HepG2 (cell line): ENCODE data around the gene CCDC57. TPM values are rescaled to one million over a fixed set of nuclear protein-coding genes. Genes with fewer than 3 reads are reported as not detected.

Experiments used
- BCL6 ChIP-seq: IDR thresholded peaks from 2 replicates; pipeline ENCODE4 v1.6.1; 2016; ENCODE audit warnings: missing genetic modification reagents, missing compliant biosample characterization
- CENPT ChIP-seq: sonication (generic); formaldehyde crosslinking; IDR thresholded peaks from 2 replicates; pipeline ENCODE4 v1.8.0; 2022; ENCODE audit warnings: low read depth, mild to moderate bottlenecking, moderate library complexity, missing genetic modification reagents
- HNRNPL ChIP-seq: fragments of 200-400 bp; formaldehyde crosslinking; IDR thresholded peaks from 2 replicates; pipeline ENCODE4 v1.6.1; 2017; ENCODE audit warnings: mild to moderate bottlenecking, low read depth, low read length
- KDM5A ChIP-seq: fragments of 200-600 bp; sonication (generic); IDR thresholded peaks from 2 replicates; pipeline ENCODE4 v1.7.0; 2018; ENCODE audit warnings: antibody characterized with exemption, mild to moderate bottlenecking, low read length, borderline replicate concordance
- KDM6A ChIP-seq: IDR thresholded peaks from 2 replicates; pipeline ENCODE4 v1.6.1; 2016; ENCODE audit warnings: low read depth
- MBNL3 ChIP-seq: fragments of 250-450 bp; sonication (Bioruptor Pico); conservative IDR thresholded peaks from 2 replicates; pipeline ENCODE4 v1.8.0; 2022; ENCODE audit warnings: mild to moderate bottlenecking, inconsistent platforms
- MIER2 ChIP-seq: IDR thresholded peaks from 2 replicates; pipeline ENCODE4 v1.6.1; 2016; ENCODE audit warnings: missing biosample characterization, missing genetic modification reagents
- PPARG ChIP-seq: conservative IDR thresholded peaks from 2 replicates; pipeline ENCODE4 v1.6.1; 2016; ENCODE audit warnings: missing biosample characterization, missing genetic modification reagents
- SAFB2 ChIP-seq: sonication (generic); formaldehyde crosslinking; IDR thresholded peaks from 2 replicates; pipeline ENCODE4 v1.5.1; 2020; ENCODE audit warnings: missing genetic modification reagents, low read depth, mild to moderate bottlenecking, borderline replicate concordance
- ZNF562 ChIP-seq: sonication (generic); formaldehyde crosslinking; IDR thresholded peaks from 2 replicates; pipeline ENCODE4 v1.8.0; 2022; ENCODE audit warnings: missing genetic modification reagents, borderline replicate concordance
- ZNF616 ChIP-seq: sonication (generic); formaldehyde crosslinking; IDR thresholded peaks from 2 replicates; pipeline ENCODE4 v1.5.0; 2020; ENCODE audit warnings: low read depth, mild to moderate bottlenecking, missing genetic modification reagents
- ZNF660 ChIP-seq: sonication (generic); formaldehyde crosslinking; IDR thresholded peaks from 2 replicates; pipeline ENCODE4 v1.5.1; 2020; ENCODE audit warnings: mild to moderate bottlenecking, low read depth, missing genetic modification reagents, borderline replicate concordance
- ZNF7 ChIP-seq: IDR thresholded peaks from 2 replicates; pipeline ENCODE4 v1.6.1; 2016; ENCODE audit warnings: missing biosample characterization, missing genetic modification reagents
- polyA plus RNA-seq, 8 experiments: library from polyadenylated mRNA; depleted of rRNA in 3 of 8; stranded (reverse) in 7 of 8; unstranded in 1 of 8; fragments of >200 nt; fragmentation: Illumina TruSeq in 4 of 8; extraction: Trizol in 4 of 8; gene quantifications; 2 replicates each; pipeline versions ENCODE4 v1.2.1 to v1.2.3, GENCODE V29; 2011 to 2016; ENCODE audit warnings: low read depth in 4 of 8, missing spikeins in 1 of 8, mixed read lengths in 1 of 8; ENCODE audit not compliant: insufficient read depth in 1 of 8
- total RNA-seq, 5 experiments: library from RNA; depleted of rRNA; stranded (reverse); fragments of >200 nt; fragmentation: Illumina TruSeq; extraction: Trizol; gene quantifications; 2 replicates each; pipeline ENCODE4 v1.2.3, GENCODE V29; 2016; ENCODE audit warnings: low read depth in 1 of 5
- TF ChIP-seq, protein P1 (sequence below): sonication (generic); formaldehyde crosslinking; IDR thresholded peaks from 2 replicates; pipeline ENCODE4 v1.4.0; 2020; ENCODE audit warnings: mild to moderate bottlenecking, missing genetic modification reagents, borderline replicate concordance
- TF ChIP-seq, protein P2 (sequence below): sonication (generic); formaldehyde crosslinking; IDR thresholded peaks from 2 replicates; pipeline ENCODE4 v1.8.1; 2023; ENCODE audit warnings: missing genetic modification reagents, inconsistent platforms, borderline replicate concordance
- TF ChIP-seq, protein P3 (sequence below): sonication (generic); formaldehyde crosslinking; IDR thresholded peaks from 2 replicates; pipeline ENCODE4 v1.9.0; 2021; ENCODE audit warnings: missing genetic modification reagents, mild to moderate bottlenecking, borderline replicate concordance
- TF ChIP-seq, protein P4 (sequence below): fragments of 450-650 bp; IDR thresholded peaks from 2 replicates; pipeline ENCODE4 v1.6.1; 2016
- TF ChIP-seq, protein P5 (sequence below): sonication (generic); formaldehyde crosslinking; IDR thresholded peaks from 2 replicates; pipeline ENCODE4 v1.4.0; 2020; ENCODE audit warnings: missing genetic modification reagents

Gene CCDC57
- total and polyA plus RNA-seq, 2 of the 13 experiments (the other 11 are each of a cell fraction or from before 2014, with no cell fraction given) = 59.3 to 59.9 TPM

DNA sequence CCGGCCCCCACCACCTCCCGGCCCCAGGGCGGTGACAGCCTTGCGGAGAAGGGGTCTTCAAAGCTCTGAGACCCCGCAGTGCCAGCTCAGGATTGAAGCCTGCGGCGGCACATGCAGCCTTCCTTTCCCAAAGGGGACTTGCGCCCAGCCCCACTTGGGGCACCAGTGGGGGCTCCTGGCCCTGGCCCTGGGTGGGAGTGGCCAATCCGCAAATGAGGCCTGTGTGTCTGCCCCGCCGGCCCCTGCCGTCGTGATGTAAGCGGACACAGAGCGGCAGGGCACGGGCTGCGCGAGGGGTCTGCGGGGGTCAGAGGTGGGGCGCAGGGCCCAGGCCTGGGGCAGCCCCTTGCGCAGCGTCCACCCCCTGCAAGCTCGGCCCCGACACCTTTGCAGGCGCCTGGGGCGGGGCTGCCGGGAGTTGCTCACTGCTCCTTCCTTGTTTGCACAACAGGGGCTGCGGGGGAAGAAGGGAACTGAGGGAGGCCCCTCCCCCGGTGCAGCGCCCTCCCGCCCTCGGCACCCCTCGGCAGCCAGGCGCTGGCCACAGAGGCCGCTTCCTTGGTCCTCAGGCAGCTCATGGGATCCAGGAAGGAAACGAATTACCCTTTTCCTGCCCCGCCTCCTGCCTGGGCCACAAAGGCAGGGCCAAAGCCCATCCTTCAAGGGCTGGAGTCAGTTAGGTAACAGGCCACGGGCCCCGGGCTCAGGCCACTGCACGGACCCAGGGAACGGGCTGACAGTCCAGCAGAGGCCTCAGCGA lies 19.1 kb upstream of the CCDC57 start (continued):
- TF ChIP-seq, protein P1, sequence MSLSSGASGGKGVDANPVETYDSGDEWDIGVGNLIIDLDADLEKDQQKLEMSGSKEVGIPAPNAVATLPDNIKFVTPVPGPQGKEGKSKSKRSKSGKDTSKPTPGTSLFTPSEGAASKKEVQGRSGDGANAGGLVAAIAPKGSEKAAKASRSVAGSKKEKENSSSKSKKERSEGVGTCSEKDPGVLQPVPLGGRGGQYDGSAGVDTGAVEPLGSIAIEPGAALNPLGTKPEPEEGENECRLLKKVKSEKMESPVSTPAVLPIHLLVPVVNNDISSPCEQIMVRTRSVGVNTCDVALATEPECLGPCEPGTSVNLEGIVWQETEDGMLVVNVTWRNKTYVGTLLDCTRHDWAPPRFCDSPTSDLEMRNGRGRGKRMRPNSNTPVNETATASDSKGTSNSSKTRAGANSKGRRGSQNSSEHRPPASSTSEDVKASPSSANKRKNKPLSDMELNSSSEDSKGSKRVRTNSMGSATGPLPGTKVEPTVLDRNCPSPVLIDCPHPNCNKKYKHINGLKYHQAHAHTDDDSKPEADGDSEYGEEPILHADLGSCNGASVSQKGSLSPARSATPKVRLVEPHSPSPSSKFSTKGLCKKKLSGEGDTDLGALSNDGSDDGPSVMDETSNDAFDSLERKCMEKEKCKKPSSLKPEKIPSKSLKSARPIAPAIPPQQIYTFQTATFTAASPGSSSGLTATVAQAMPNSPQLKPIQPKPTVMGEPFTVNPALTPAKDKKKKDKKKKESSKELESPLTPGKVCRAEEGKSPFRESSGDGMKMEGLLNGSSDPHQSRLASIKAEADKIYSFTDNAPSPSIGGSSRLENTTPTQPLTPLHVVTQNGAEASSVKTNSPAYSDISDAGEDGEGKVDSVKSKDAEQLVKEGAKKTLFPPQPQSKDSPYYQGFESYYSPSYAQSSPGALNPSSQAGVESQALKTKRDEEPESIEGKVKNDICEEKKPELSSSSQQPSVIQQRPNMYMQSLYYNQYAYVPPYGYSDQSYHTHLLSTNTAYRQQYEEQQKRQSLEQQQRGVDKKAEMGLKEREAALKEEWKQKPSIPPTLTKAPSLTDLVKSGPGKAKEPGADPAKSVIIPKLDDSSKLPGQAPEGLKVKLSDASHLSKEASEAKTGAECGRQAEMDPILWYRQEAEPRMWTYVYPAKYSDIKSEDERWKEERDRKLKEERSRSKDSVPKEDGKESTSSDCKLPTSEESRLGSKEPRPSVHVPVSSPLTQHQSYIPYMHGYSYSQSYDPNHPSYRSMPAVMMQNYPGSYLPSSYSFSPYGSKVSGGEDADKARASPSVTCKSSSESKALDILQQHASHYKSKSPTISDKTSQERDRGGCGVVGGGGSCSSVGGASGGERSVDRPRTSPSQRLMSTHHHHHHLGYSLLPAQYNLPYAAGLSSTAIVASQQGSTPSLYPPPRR (CRISPR knock-in tag) = peak; percentile 89
- TF ChIP-seq, protein P2, sequence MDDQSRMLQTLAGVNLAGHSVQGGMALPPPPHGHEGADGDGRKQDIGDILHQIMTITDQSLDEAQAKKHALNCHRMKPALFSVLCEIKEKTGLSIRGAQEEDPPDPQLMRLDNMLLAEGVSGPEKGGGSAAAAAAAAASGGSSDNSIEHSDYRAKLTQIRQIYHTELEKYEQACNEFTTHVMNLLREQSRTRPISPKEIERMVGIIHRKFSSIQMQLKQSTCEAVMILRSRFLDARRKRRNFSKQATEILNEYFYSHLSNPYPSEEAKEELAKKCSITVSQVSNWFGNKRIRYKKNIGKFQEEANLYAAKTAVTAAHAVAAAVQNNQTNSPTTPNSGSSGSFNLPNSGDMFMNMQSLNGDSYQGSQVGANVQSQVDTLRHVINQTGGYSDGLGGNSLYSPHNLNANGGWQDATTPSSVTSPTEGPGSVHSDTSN (CRISPR knock-in tag) = no peak
- TF ChIP-seq, protein P3, sequence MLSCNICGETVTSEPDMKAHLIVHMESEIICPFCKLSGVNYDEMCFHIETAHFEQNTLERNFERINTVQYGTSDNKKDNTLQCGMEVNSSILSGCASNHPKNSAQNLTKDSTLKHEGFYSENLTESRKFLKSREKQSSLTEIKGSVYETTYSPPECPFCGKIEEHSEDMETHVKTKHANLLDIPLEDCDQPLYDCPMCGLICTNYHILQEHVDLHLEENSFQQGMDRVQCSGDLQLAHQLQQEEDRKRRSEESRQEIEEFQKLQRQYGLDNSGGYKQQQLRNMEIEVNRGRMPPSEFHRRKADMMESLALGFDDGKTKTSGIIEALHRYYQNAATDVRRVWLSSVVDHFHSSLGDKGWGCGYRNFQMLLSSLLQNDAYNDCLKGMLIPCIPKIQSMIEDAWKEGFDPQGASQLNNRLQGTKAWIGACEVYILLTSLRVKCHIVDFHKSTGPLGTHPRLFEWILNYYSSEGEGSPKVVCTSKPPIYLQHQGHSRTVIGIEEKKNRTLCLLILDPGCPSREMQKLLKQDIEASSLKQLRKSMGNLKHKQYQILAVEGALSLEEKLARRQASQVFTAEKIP = no peak
- TF ChIP-seq, protein P4, sequence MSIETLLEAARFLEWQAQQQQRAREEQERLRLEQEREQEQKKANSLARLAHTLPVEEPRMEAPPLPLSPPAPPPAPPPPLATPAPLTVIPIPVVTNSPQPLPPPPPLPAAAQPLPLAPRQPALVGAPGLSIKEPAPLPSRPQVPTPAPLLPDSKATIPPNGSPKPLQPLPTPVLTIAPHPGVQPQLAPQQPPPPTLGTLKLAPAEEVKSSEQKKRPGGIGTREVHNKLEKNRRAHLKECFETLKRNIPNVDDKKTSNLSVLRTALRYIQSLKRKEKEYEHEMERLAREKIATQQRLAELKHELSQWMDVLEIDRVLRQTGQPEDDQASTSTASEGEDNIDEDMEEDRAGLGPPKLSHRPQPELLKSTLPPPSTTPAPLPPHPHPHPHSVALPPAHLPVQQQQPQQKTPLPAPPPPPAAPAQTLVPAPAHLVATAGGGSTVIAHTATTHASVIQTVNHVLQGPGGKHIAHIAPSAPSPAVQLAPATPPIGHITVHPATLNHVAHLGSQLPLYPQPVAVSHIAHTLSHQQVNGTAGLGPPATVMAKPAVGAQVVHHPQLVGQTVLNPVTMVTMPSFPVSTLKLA = 0 out of 2 replicates have a peak, but pooled peaks have one; percentile 8
- TF ChIP-seq BCL6 (CRISPR knock-in tag) (peak; percentile 86), MBNL3 (CRISPR knock-in tag) (no peak), ZNF7 (CRISPR knock-in tag) (0 out of 2 replicates have a peak, but pooled peaks have one; percentile 8), ZNF660 (no peak), HNRNPL (no peak), KDM6A (no peak), KDM5A (peak; percentile 33; the same call in 1 of the 2 replicates), ZNF562 (CRISPR knock-in tag) (no peak), CENPT (CRISPR knock-in tag) (no peak), ZNF616 (CRISPR knock-in tag) (no peak), SAFB2 (no peak; the same call in 1 of the 2 replicates), PPARG (CRISPR knock-in tag) (peak; percentile 62), MIER2 (no peak)
- TF ChIP-seq, protein P5, sequence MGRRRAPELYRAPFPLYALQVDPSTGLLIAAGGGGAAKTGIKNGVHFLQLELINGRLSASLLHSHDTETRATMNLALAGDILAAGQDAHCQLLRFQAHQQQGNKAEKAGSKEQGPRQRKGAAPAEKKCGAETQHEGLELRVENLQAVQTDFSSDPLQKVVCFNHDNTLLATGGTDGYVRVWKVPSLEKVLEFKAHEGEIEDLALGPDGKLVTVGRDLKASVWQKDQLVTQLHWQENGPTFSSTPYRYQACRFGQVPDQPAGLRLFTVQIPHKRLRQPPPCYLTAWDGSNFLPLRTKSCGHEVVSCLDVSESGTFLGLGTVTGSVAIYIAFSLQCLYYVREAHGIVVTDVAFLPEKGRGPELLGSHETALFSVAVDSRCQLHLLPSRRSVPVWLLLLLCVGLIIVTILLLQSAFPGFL (CRISPR knock-in tag) = 0 out of 2 replicates have a peak, but pooled peaks have one; percentile 37
